GM21526 (cell line): ENCODE data around the gene GPATCH3.
"Not testable (repeated sequence)": the region's sequence is repeated elsewhere in the genome, so short reads cannot be mapped to it uniquely, and the experiment has no call there.

Experiments used
- ATAC-seq: cut with Tn5 transposase; IDR thresholded peaks from one replicate; pipeline ENCODE4 v1.9.1; 2021; ENCODE audit warnings: moderate library complexity; ENCODE audit not compliant: unreplicated experiment, low FRiP score

Gene GPATCH3

GRCh38 chr1:26913754-26914619 is 13.7 kb upstream of the GPATCH3 start, which contains the start of gene NR0B2:
Gene NR0B2, minus strand, starts transcription at chr1:26913975. Its CDS starts 35 bp downstream, at chr1:26913940.
- ATAC-seq = no peak

GRCh38 chr1:26913389-26913753 is 13.1 kb upstream of the GPATCH3 start:
- no peak for ATAC-seq

- no peak for ATAC-seq
Measured at GRCh38 chr1:26912147-26912490, 11.9 kb upstream of the GPATCH3 start.

GRCh38 chr1:26911399-26912146 is 11.3 kb upstream of the GPATCH3 start:
- no peak for ATAC-seq

GRCh38 chr1:26910343-26911160 is 10.3 kb upstream of the GPATCH3 start:
- ATAC-seq = no peak

GRCh38 chr1:26909951-26910342 is 9.7 kb upstream of the GPATCH3 start:
- ATAC-seq = no peak

- no peak for ATAC-seq
Measured at GRCh38 chr1:26907071-26907917, 7.0 kb upstream of the GPATCH3 start.

- no peak for ATAC-seq
Measured at GRCh38 chr1:26900815-26901511, 696 bp upstream of the GPATCH3 start.

GRCh38 chr1:26897351-26897750 is 2.9 kb downstream of the GPATCH3 start:
- no peak for ATAC-seq

GRCh38 chr1:26894263-26894662 is 6.0 kb downstream of the GPATCH3 start:
- no peak for ATAC-seq

- ATAC-seq = peak; percentile 24
Measured at GRCh38 chr1:26890467-26890796, 9.8 kb downstream of the GPATCH3 start.

GRCh38 chr1:26889551-26890466 is 10.5 kb downstream of the GPATCH3 start, which contains the start of gene GPN2:
Gene GPN2, minus strand, starts transcription at chr1:26890283. Its CDS starts 187 bp downstream, at chr1:26890096.
- peak; percentile 67 for ATAC-seq

GRCh38 chr1:26888231-26888630 is 12.0 kb downstream of the GPATCH3 start:
- ATAC-seq = no peak

GRCh38 chr1:26887125-26887524 is 13.1 kb downstream of the GPATCH3 start:
- ATAC-seq = no peak

GRCh38 chr1:26882696-26883463 is 17.4 kb downstream of the GPATCH3 start:
- ATAC-seq = no peak

- not testable (repeated sequence) for ATAC-seq
Measured at GRCh38 chr1:26881611-26882010, 18.7 kb downstream of the GPATCH3 start.

- no peak for ATAC-seq
Measured at GRCh38 chr1:26879793-26880192, 20.5 kb downstream of the GPATCH3 start.

- ATAC-seq = no peak
Measured at GRCh38 chr1:26877326-26877725, 22.9 kb downstream of the GPATCH3 start.
